Measurements from ENCODE around the gene MAEL.

The MAEL gene

DNA sequence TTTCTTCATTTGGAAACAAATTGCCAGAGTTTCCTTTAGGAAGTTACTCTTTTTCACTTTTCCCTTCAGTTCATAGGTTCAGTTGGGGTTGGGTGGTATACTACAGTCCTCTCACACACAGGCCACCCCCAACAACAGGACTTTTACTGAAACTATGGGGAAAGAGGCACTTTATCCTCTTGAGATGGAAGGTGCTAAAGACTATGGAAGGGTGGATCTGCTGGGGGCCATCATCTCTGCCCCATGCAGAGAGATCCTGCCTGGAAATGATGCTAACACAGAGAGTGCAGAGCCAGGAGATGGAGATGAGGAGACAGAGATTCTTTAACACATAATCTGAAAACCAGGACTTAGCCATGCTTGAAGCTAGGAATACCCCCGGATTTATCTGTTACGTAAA, 38.0 kb upstream of the MAEL start:
- peak; percentile 83 for TF ChIP-seq GLIS1 (tag by site-specific recombination; IDR thresholded peaks at IDR 0.05)
- TF ChIP-seq ZNF175 (tag by site-specific recombination; IDR thresholded peaks at IDR 0.05) = no peak
- no peaks in the 10 kb centered on the region for H3K9me3 ChIP-seq (ENCODE audit: control insufficient read depth, insufficient read depth, low read depth, low read length)
- no peak overlapping the region for H3K27ac ChIP-seq (ENCODE audit: extremely low read depth, low read depth, low read length)
- ChIA-PET POLR2A (no interaction called here), CTCF (interaction anchor here (0.6 kb wide), 1 partner anchor 1027 kb away, joined by 3 read pairs; no protein-coding TSS in a partner anchor)
- H3K4me3 ChIP-seq (ENCODE audit: low read depth, low read length) = no peak overlapping the region
- H3K36me3 ChIP-seq (ENCODE audit: control insufficient read depth in 2 of 2, insufficient read depth in 1 of 2, low read length in 2 of 2) = no peaks in the 10 kb centered on the region
- H3K4me1 ChIP-seq (ENCODE audit: control insufficient read depth, insufficient read depth, low read length) = peaks cover 8% of the 10 kb centered on the region; the same call in 1 of the 2 replicates

DNA sequence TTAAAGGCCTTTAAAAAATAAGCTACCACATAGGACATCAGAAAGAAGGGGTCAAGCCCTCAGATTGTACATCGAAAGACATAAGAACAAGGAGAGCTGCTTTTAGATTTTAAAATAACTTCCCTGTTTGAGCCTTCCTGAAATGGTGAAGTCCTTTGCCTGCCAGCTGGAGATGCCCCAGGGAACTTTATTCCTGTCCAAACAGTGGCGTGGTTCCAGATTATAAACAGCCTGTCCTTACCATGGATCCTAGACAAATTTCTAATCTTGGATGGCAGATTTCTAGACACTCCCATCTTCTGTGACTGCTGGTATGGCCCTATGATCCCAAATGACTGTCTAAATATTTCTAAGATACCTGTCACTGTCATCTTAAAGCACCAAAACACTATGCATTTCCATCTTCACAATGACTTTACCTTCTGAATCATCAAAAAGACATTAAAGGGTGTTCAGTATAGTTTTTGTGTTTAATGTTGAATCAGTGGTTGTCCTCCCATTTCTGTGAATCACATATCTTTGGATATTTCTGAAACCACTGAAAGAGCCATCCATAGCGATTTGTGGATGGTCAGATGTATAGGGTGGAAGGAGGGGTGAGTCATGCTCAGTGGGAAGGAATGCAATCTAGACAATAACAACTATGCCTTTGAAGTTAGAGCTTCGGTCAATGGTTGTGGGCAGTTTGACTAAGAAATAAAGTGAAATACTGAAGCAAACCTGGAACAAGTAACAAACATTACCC, 36.9 kb upstream of the MAEL start:
- no peak overlapping the region for H3K4me3 ChIP-seq (ENCODE audit: low read depth, low read length)
- CTCF ChIA-PET = interaction anchor here (1.3 to 1.4 kb wide), 2 partner anchors 42 to 107 kb away, joined by 3 to 7 read pairs; no protein-coding TSS in a partner anchor
- peaks cover 13% of the 10 kb centered on the region; the same call in 1 of the 2 replicates for H3K4me1 ChIP-seq (ENCODE audit: control insufficient read depth, insufficient read depth, low read length)
- H3K9me3 ChIP-seq (ENCODE audit: control insufficient read depth, insufficient read depth, low read depth, low read length) = no peaks in the 10 kb centered on the region
- no peaks in the 10 kb centered on the region for H3K36me3 ChIP-seq (ENCODE audit: control insufficient read depth in 2 of 2, insufficient read depth in 1 of 2, low read length in 2 of 2)
- TF ChIP-seq, protein P1, sequence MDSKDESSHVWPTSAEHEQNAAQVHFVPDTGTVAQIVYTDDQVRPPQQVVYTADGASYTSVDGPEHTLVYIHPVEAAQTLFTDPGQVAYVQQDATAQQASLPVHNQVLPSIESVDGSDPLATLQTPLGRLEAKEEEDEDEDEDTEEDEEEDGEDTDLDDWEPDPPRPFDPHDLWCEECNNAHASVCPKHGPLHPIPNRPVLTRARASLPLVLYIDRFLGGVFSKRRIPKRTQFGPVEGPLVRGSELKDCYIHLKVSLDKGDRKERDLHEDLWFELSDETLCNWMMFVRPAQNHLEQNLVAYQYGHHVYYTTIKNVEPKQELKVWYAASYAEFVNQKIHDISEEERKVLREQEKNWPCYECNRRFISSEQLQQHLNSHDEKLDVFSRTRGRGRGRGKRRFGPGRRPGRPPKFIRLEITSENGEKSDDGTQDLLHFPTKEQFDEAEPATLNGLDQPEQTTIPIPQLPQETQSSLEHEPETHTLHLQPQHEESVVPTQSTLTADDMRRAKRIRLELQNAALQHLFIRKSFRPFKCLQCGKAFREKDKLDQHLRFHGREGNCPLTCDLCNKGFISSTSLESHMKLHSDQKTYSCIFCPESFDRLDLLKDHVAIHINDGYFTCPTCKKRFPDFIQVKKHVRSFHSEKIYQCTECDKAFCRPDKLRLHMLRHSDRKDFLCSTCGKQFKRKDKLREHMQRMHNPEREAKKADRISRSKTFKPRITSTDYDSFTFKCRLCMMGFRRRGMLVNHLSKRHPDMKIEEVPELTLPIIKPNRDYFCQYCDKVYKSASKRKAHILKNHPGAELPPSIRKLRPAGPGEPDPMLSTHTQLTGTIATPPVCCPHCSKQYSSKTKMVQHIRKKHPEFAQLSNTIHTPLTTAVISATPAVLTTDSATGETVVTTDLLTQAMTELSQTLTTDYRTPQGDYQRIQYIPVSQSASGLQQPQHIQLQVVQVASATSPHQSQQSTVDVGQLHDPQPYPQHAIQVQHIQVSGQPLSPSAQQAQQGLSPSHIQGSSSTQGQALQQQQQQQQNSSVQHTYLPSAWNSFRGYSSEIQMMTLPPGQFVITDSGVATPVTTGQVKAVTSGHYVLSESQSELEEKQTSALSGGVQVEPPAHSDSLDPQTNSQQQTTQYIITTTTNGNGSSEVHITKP (tag by site-specific recombination; IDR thresholded peaks at IDR 0.05) = peak; percentile 76
- TF ChIP-seq, protein P2, sequence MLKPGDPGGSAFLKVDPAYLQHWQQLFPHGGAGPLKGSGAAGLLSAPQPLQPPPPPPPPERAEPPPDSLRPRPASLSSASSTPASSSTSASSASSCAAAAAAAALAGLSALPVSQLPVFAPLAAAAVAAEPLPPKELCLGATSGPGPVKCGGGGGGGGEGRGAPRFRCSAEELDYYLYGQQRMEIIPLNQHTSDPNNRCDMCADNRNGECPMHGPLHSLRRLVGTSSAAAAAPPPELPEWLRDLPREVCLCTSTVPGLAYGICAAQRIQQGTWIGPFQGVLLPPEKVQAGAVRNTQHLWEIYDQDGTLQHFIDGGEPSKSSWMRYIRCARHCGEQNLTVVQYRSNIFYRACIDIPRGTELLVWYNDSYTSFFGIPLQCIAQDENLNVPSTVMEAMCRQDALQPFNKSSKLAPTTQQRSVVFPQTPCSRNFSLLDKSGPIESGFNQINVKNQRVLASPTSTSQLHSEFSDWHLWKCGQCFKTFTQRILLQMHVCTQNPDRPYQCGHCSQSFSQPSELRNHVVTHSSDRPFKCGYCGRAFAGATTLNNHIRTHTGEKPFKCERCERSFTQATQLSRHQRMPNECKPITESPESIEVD (tag by site-specific recombination; IDR thresholded peaks at IDR 0.05) = 0 out of 2 replicates have a peak, but pooled peaks have one; percentile 7
- TF ChIP-seq ZNF48 (tag by site-specific recombination; IDR thresholded peaks at IDR 0.05) (no peak), ZNF660 (tag by site-specific recombination; IDR thresholded peaks at IDR 0.05) (0 out of 2 replicates have a peak, but pooled peaks have one; percentile 23), EGR2 (tag by site-specific recombination; IDR thresholded peaks at IDR 0.05; ENCODE audit: low read depth) (peak; percentile 76), TCF7L2 (IDR thresholded peaks at IDR 0.05; ENCODE audit: borderline replicate concordance, low read depth, low read length) (peak; percentile 66; the same call in 1 of the 2 replicates), ZFHX2 (tag by site-specific recombination; conservative IDR thresholded peaks at IDR 0.05) (peak; percentile 87), ZNF335 (tag by site-specific recombination; conservative IDR thresholded peaks at IDR 0.05) (no peak)
- no peak overlapping the region for H3K27ac ChIP-seq (ENCODE audit: extremely low read depth, low read depth, low read length)
- POLR2A ChIA-PET = interaction anchor here (0.5 kb wide), 1 partner anchor 70 kb away, joined by 3 read pairs; no protein-coding TSS in a partner anchor

DNA sequence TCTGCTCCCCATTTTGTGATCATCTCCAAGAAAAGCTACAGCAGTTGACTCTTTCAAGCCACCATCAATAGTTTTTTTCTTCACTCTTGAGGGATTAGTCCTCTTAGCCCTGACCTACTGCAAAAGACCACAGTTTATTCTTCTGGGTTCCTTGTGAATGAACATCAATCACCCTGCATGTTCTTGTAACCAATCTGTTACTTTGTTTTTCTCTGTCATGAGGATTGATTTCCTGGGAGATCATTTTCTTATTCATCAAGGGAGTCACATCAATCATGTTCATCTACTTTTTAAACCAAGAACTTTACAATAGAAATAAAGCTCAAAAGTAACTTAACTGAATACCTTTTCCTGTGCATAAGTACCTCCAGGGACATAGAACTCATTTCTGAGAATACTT, 35.6 kb upstream of the MAEL start:
- Histone ChIP-seq H3K4me1 (ENCODE audit: control insufficient read depth, insufficient read depth, low read length) (peaks cover 13% of the 10 kb centered on the region; the same call in 1 of the 2 replicates), H3K9me3 (ENCODE audit: control insufficient read depth, insufficient read depth, low read depth, low read length) (no peaks in the 10 kb centered on the region), H3K36me3 (ENCODE audit: control insufficient read depth in 2 of 2, insufficient read depth in 1 of 2, low read length in 2 of 2) (no peaks in the 10 kb centered on the region), H3K4me3 (ENCODE audit: low read depth, low read length) (no peak overlapping the region), H3K27ac (ENCODE audit: extremely low read depth, low read depth, low read length) (no peak overlapping the region)
- ChIA-PET POLR2A (no interaction called here), CTCF (interaction anchor here (1.1 to 1.3 kb wide), 2 partner anchors 91 to 106 kb away, joined by 3 to 7 read pairs; no protein-coding TSS in a partner anchor)
- no peak for TF ChIP-seq ZNF654 (tag by site-specific recombination; IDR thresholded peaks at IDR 0.05; ENCODE audit: low read depth)
- TF ChIP-seq, protein P3, sequence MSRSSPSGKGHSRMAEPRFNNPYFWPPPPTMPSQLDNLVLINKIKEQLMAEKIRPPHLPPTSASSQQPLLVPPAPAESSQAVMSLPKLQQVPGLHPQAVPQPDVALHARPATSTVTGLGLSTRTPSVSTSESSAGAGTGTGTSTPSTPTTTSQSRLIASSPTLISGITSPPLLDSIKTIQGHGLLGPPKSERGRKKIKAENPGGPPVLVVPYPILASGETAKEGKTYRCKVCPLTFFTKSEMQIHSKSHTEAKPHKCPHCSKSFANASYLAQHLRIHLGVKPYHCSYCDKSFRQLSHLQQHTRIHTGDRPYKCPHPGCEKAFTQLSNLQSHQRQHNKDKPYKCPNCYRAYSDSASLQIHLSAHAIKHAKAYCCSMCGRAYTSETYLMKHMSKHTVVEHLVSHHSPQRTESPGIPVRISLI (tag by site-specific recombination; IDR thresholded peaks at IDR 0.05) = no peak
- no peak for TF ChIP-seq ZNF76 (tag by site-specific recombination; IDR thresholded peaks at IDR 0.05; ENCODE audit: borderline replicate concordance, low read depth)
- TF ChIP-seq ZNF701 (tag by site-specific recombination; IDR thresholded peaks at IDR 0.05) = no peak
- TF ChIP-seq, protein P4, sequence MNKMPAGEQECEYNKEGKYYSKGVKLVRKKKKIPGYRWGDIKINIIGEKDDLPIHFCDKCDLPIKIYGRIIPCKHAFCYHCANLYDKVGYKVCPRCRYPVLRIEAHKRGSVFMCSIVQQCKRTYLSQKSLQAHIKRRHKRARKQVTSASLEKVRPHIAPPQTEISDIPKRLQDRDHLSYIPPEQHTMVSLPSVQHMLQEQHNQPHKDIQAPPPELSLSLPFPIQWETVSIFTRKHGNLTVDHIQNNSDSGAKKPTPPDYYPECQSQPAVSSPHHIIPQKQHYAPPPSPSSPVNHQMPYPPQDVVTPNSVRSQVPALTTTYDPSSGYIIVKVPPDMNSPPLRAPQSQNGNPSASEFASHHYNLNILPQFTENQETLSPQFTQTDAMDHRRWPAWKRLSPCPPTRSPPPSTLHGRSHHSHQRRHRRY (tag by site-specific recombination; IDR thresholded peaks at IDR 0.05) = no peak
- TF ChIP-seq ZNF404 (tag by site-specific recombination; IDR thresholded peaks at IDR 0.05) = no peak
- TF ChIP-seq ZFP69B (tag by site-specific recombination; IDR thresholded peaks at IDR 0.05) = no peak
- TF ChIP-seq SP2 (tag by site-specific recombination; IDR thresholded peaks at IDR 0.05) = no peak
- TF ChIP-seq ZNF621 (tag by site-specific recombination; IDR thresholded peaks at IDR 0.05) = no peak
- no peak for TF ChIP-seq FEZF1 (tag by site-specific recombination; IDR thresholded peaks at IDR 0.05)
- no peak for TF ChIP-seq ZBTB7A (tag by site-specific recombination; IDR thresholded peaks at IDR 0.05; ENCODE audit: low read depth)
- no peak for TF ChIP-seq ZNF830 (tag by site-specific recombination; IDR thresholded peaks at IDR 0.05; ENCODE audit: low read depth)
- no peak for TF ChIP-seq HOXC10 (CRISPR knock-in tag; IDR thresholded peaks at IDR 0.05)
- no peak for TF ChIP-seq RBAK (tag by site-specific recombination; IDR thresholded peaks at IDR 0.05)

Data from HEK293 (cell line).